Measurements from ENCODE around the gene ASIC3.

The ASIC3 gene

DNA sequence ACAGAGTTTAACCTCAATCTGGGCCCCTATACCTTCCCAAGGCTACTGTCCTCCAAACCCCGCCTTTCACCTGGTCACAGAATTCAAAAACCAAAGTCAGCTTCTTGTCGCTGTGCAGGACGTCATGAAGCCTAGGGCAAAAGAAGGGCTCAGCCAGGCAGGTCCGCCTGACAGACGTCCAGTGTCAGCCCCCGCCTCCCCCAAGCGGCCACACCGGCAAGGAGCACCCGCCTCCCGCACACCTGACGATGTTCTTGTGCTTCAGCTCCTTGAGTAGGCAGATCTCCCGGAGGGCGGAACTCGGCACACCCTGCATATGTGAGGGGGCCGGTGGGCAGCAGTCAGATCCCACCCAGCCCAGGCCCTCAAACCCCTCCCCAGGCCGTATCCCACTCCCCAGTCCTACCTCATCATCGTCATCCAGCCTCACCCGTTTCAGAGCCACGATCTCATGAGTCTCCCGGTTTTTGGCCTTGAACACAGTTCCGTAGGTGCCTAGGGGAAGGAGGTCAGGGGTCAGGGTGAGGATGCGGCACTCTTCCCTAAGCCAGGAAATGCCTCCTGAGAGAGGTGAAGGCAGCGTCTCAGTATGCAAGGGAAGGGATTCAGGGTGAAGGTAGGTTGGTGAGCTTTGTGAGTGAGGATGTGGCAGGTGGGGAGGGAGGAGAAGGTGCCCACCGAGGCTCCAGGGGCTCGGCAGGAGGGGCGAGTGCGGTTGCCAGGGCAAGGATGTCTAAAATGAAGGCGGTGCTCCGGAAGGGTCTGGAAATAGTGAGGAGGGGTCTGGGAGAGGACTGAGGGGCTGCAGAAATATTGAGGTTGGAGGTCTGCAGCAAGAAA lies 8.6 kb downstream of the ASIC3 start:
- no peak for DNase-seq (ENCODE audit: low spot score)

DNA sequence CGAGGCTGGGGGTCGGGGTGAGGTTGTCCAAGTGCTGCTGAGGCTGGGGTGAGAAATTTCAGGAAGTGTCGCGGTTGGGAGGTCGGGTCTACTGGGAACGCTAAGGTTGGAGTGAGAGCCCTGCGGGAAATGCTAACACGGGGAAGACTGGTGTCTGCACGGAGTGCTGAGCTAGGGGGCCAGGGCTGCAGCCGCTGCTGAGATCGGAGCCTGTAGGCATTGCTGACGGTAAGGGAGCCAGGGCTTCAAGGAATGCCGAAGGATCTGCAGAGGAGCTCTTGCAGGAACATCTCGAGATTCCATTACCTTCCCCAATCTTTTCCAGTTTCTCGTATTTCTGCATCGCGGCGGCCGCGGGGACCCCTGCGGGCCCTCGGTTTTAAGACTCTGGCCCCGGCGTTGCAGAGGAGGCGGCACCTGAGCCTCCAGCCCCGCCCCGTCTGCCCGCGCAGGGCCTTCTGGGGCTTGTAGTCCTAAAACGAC lies 9.2 kb downstream of the ASIC3 start, which contains the start of gene CDK5:
Gene CDK5, minus strand, starts transcription at position 392 of the 483 bp plus-strand sequence. Its CDS starts 49 bp downstream, at position 343.
- DNase-seq (ENCODE audit: low spot score): no peak

- peak; percentile 98 for DNase-seq (ENCODE audit: low spot score)
Observed at GRCh38 chr7:151057989-151058780, 9.9 kb downstream of the ASIC3 start.

DNA sequence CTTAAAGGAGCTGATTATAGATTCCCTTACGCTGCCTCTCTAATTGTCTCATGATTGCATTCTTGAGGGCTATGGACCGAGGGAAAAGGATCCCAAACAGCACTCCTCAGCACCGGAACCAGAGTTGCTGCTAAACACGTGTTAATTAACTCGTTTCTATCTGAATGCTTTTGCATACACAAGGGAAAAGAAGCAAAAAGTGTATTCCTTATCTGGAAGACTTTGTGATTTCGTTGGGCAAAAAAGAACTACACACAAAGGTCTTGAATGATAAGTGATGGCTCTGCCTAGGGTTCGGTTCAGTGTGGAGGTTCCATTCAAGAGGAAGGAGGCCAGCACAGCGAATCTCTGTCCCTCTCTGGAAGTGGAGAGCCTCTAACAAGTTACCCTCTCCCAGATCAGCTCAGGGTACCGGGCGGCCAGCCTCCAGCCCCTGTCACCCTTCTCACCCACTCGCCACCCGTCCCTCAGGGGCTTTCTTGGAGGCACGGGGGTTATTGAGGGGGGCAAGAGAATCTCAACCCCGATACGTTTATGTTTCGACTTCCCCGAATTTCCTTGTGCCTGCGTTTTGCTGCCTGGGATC lies 10.5 kb downstream of the ASIC3 start:
- peak; percentile 28 for DNase-seq (ENCODE audit: low spot score)

GRCh38 chr7:151059367-151060112 lies 11.2 kb downstream of the ASIC3 start, which contains the start of gene SLC4A2:
SLC4A2 (plus strand) TSS chr7:151059589; CDS start chr7:151061988, 2,399 bp downstream.
- DNase-seq (ENCODE audit: low spot score): peak; percentile 37

GRCh38 chr7:151060113-151060415 lies 11.7 kb downstream of the ASIC3 start:
- DNase-seq (ENCODE audit: low spot score): no peak

DNA sequence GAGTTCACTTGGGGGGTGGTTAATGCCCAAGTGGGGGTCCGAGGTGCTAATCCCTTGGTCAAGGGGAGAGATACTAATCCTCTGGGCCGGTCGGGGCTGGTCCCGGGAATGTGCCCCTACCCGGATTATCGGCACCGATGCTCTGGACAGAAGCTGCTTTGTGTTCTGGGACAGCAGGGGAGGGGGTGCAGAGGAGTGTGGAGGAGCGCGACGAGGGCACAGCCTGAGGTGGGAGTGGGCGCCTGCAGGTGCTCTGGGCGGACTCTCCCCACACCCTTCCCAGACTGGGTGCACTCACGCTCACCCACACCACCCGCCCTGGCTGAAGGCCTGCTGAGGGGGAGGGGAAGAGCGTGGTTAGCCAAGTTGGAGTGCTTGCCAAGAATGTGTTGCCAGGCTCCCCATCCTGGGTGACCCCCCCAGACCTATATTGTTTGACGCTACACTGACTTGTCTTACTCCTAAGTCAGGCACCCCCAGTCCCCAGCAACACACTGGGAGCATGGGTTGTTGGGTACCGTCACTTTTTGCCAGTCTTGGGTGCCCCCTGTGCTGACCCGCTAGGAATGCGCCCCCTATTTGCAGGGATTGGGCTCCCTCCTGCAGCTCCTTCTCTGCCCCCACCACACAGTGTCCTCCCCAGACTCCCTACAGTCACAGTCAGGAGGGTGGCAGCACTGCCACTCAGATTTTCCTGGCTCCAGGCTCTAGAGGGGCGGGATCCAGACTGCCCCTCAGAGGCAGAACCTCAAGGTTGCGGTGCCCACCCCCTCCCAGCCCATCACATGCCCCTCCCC lies 12.3 kb downstream of the ASIC3 start:
- peak; percentile 32 for DNase-seq (ENCODE audit: low spot score)

- DNase-seq (ENCODE audit: low spot score): no peak
Observed at GRCh38 chr7:151061213-151062110, 13.1 kb downstream of the ASIC3 start.

GRCh38 chr7:151062111-151062398 lies 13.7 kb downstream of the ASIC3 start:
- DNase-seq (ENCODE audit: low spot score): no peak

DNA sequence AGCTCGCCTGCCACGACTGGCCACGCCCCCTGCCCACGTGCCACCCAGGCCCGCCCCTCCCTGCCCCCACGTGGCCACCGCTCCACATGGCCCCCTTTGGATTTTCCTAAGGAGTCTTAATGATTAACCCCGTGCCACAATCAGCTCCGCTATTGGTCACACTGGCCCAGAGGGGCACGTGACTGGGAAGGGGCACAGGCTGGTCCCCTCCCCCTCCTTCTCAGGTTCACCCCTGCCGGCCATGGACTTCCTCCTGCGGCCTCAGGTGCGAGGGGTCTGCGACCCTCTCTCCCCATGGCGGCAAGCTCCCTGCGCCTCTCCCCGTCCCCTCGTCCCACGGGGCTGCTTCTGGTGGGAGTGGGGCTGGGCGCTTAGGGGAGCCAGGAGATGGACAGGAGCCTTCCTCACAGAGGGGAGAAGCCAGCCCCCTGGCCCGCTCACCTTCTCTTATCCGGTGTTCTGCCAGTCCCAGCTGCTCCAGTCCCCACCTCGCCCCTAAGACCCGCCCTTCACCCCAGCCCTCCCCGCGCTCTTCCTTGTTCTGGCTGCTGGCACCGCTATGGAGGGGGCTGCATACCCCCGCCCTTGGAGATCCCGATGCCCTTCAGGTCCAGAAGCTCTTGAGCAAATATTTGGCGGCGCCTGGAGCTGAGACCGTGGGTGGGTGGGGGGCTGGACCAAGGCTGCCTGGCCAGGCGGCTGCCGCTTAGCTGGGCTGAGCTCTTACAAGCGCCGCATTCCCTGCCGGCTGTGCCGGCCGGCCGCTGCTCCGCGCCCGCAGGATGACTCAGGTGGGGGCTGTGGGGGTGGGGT lies 14.3 kb downstream of the ASIC3 start:
- DNase-seq (ENCODE audit: low spot score): no peak

DNA sequence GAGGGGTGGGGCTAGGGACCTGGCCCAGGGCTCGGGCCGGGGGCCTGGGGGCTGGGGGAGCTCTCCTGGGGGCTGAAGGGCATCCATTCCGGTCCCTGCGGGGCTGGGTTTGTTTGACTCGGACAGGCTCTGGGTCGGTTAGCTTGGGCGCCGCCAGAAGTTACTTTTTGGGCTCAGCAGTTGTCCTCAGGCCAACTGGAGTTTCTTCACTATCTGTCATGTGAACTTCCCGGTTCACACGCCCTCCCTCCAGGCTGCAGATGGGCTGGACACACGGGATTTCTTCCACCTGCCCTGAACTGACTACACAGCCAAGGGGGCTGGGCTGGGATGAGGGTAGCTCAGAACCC lies 14.9 kb downstream of the ASIC3 start:
- no peak for DNase-seq (ENCODE audit: low spot score)

DNA sequence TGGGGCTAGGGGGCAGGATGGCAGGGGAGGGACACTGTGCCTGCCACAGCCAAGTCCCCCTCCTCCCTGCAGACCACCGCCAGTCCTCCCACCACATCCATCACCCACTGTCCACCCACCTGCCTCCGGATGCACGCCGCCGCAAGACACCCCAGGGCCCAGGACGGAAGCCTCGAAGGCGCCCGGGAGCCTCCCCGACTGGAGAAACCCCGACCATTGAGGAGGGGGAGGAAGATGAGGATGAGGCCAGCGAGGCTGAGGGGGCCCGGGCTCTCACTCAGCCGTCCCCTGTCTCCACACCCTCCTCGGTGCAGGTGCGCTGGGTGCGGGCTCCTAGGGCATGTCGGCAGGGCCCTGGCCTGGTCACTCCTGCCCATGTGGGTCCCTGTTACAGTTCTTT lies 16.1 kb downstream of the ASIC3 start:
- no peak for DNase-seq (ENCODE audit: low spot score)

DNA sequence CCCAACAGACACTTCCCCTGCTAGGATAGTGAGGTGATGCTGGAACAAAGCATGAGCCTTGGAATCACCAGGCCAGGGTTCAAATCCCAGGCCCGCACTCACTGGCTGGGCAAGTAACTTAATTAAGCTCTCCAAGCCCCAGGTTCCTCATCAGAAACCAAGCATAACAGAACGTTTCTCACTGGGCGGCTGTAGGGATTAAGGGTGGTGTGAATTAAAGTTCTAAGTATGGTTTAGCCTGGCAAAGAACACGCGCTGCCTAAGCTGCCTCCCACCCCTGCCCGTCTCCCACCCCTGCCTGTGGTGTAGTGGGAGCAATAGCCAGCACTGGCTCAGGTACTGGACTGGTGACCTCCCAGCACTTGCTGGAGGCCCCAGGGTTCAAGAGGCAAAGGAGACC lies 16.7 kb downstream of the ASIC3 start:
- DNase-seq (ENCODE audit: low spot score): no peak

- DNase-seq (ENCODE audit: low spot score): no peak
Observed at GRCh38 chr7:151065516-151065915, 17.2 kb downstream of the ASIC3 start.

DNA sequence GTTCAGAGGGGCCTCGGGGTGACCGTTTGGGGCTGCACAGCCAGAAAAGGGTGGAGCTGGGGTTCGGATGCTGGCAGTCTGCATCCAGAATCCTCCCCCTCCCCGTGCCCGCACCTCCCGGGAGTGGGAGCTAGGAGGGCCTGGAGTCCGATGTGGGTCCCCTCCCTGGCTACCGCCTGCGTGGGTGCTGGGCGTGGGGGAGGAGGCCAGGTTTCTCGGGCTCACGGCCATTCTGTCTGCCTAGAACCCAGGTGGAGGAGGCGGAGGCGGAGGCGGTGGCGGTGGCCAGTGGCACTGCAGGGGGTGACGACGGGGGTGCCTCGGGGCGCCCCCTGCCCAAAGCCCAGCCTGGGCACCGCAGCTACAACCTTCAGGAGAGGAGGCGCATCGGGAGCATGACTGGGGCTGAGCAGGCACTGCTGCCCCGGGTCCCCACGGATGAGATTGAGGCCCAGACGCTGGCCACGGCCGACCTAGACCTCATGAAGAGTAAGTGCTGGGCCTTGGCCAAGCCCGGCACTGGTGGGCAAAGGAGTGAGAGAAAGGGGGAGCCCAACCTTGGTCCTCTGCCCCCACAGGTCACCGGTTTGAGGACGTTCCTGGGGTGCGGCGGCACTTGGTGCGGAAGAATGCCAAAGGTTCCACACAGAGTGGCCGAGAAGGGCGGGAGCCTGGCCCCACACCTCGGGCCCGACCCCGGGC lies 18.1 kb downstream of the ASIC3 start:
- DNase-seq (ENCODE audit: low spot score): no peak

- no peak for DNase-seq (ENCODE audit: low spot score)
Observed at GRCh38 chr7:151068069-151068773, 19.9 kb downstream of the ASIC3 start.

GRCh38 chr7:151069841-151070573 lies 21.7 kb downstream of the ASIC3 start:
- no peak for DNase-seq (ENCODE audit: low spot score)

GRCh38 chr7:151070574-151070960 lies 22.2 kb downstream of the ASIC3 start:
- no peak for DNase-seq (ENCODE audit: low spot score)

Measured in hematopoietic multipotent progenitor cell treated with erythropoietin and hydrocortisone succinate and interleukin-3 and kit ligand, for 15 days (in vitro differentiated cells).